H9 (cell line): ENCODE results near the gene VTN. TPM values are rescaled to one million over a fixed set of nuclear protein-coding genes. Genes with fewer than 3 reads are reported as not detected.

Experiments
- DNase-seq: peaks from one replicate; pipeline ENCODE4 v3.0.0-alpha.2; 2017
- H2AFZ ChIP-seq: one replicate; pipeline ENCODE4 v1.6.1; 2013; ENCODE audit warnings: mild to moderate bottlenecking, low read length, control low read depth, moderate library complexity
- H2AK5ac ChIP-seq: 2 replicates; pipeline ENCODE4 v1.6.1; 2013; ENCODE audit warnings: low read length, control low read depth, mixed read lengths; ENCODE audit not compliant: insufficient read length
- H2BK120ac ChIP-seq: one replicate; pipeline ENCODE4 v1.6.1; 2013; ENCODE audit warnings: low read depth, mild to moderate bottlenecking, low read length, control low read depth, inconsistent platforms; ENCODE audit not compliant: poor library complexity, severe bottlenecking
- H2BK12ac ChIP-seq: 2 replicates; pipeline ENCODE4 v1.6.1; 2013; ENCODE audit warnings: low read length, control low read depth, mixed read lengths, low read depth; ENCODE audit not compliant: insufficient read length
- H2BK15ac ChIP-seq: 2 replicates; pipeline ENCODE4 v1.6.1; 2013; ENCODE audit warnings: low read depth, low read length, control low read depth
- H2BK20ac ChIP-seq: one replicate; pipeline ENCODE4 v1.6.1; 2013; ENCODE audit warnings: low read depth, mild to moderate bottlenecking, low read length, control low read depth, inconsistent platforms; ENCODE audit not compliant: poor library complexity, severe bottlenecking
- H2BK5ac ChIP-seq: 2 replicates; pipeline ENCODE4 v1.6.1; 2013; ENCODE audit warnings: low read length, control low read depth, mixed read lengths; ENCODE audit not compliant: insufficient read length
- H3K14ac ChIP-seq: 2 replicates; pipeline ENCODE4 v1.6.1; 2013; ENCODE audit warnings: low read length, control low read depth; ENCODE audit not compliant: insufficient read depth
- H3K18ac ChIP-seq: 2 replicates; pipeline ENCODE4 v1.6.1; 2013; ENCODE audit warnings: low read depth, mild to moderate bottlenecking, mixed read lengths, low read length, control low read depth; ENCODE audit not compliant: insufficient read length
- H3K23ac ChIP-seq: 2 replicates; pipeline ENCODE4 v1.6.1; 2013; ENCODE audit warnings: low read length, control low read depth, mixed read lengths, low read depth; ENCODE audit not compliant: insufficient read length
- H3K23me2 ChIP-seq: 2 replicates; pipeline ENCODE4 v1.6.1; 2013; ENCODE audit warnings: low read depth, mild to moderate bottlenecking, mixed read lengths, low read length, control low read depth; ENCODE audit not compliant: insufficient read length, poor library complexity, severe bottlenecking
- H3K27ac ChIP-seq: 2 replicates; pipeline ENCODE4 v1.5.1; 2013; ENCODE audit warnings: low read length, control low read depth, mixed read lengths, low read depth; ENCODE audit not compliant: insufficient read length
- H3K27me3 ChIP-seq: 2 replicates; pipeline ENCODE4 v1.6.1; 2013; ENCODE audit warnings: low read length, control low read depth, inconsistent platforms; ENCODE audit not compliant: insufficient read depth
- H3K4ac ChIP-seq: 2 replicates; pipeline ENCODE4 v1.6.1; 2013; ENCODE audit warnings: low read depth, mild to moderate bottlenecking, control low read depth, inconsistent platforms, low read length, moderate library complexity
- H3K4me1 ChIP-seq: 2 replicates; pipeline ENCODE4 v1.6.1; 2013; ENCODE audit warnings: low read length, control low read depth, inconsistent platforms; ENCODE audit not compliant: insufficient read depth
- H3K4me2 ChIP-seq: 2 replicates; pipeline ENCODE4 v1.6.1; 2013; ENCODE audit warnings: low read length, control low read depth, mixed read lengths; ENCODE audit not compliant: insufficient read length, insufficient read depth
- H3K56ac ChIP-seq: 2 replicates; pipeline ENCODE4 v1.6.1; 2013; ENCODE audit warnings: low read depth, mild to moderate bottlenecking, mixed read lengths, low read length, control low read depth; ENCODE audit not compliant: insufficient read length
- H3K79me1 ChIP-seq: 2 replicates; pipeline ENCODE4 v1.6.1; 2013; ENCODE audit warnings: low read depth, mild to moderate bottlenecking, moderate library complexity, low read length, control low read depth, inconsistent platforms; ENCODE audit not compliant: insufficient read depth, poor library complexity, severe bottlenecking
- H3K79me2 ChIP-seq: 2 replicates; pipeline ENCODE4 v1.6.1; 2013; ENCODE audit warnings: low read length, control low read depth, inconsistent platforms; ENCODE audit not compliant: insufficient read depth
- H3K9ac ChIP-seq: 2 replicates; pipeline ENCODE4 v1.6.1; 2013; ENCODE audit warnings: low read length, control low read depth, mixed read lengths; ENCODE audit not compliant: insufficient read length; ENCODE audit errors: extremely low read depth
- H3K9me3 ChIP-seq: one replicate; pipeline ENCODE4 v1.6.1; 2013; ENCODE audit warnings: low read depth, low read length, inconsistent platforms; ENCODE audit not compliant: control insufficient read depth
- H3T11ph ChIP-seq: one replicate; pipeline ENCODE4 v1.6.1; 2013; ENCODE audit warnings: mild to moderate bottlenecking, low read length, control low read depth, inconsistent platforms
- H4K20me1 ChIP-seq: one replicate; pipeline ENCODE4 v1.6.1; 2013; ENCODE audit not compliant: control insufficient read depth, insufficient read length, insufficient read depth
- H4K5ac ChIP-seq: 2 replicates; pipeline ENCODE4 v1.6.1; 2013; ENCODE audit warnings: low read depth, mild to moderate bottlenecking, mixed read lengths, low read length, control low read depth; ENCODE audit not compliant: insufficient read length
- H4K8ac ChIP-seq: replicated peaks from 2 replicates; pipeline ENCODE4 v1.6.1; 2013; ENCODE audit warnings: low read length, control low read depth, mixed read lengths, low read depth; ENCODE audit not compliant: insufficient read length
- H4K91ac ChIP-seq: 2 replicates; pipeline ENCODE4 v1.6.1; 2013; ENCODE audit warnings: low read depth, mild to moderate bottlenecking, moderate library complexity, mixed read lengths, low read length, control low read depth; ENCODE audit not compliant: insufficient read length
- H3K27ac Mint-ChIP-seq, 3 experiments: 2 replicates in 2 of 3; 3 replicates in 1 of 3; pipeline ENCODE4 v1.8.0; 2020 to 2021; ENCODE audit warnings: mixed read lengths in 3 of 3, mild to moderate bottlenecking in 1 of 3, moderate library complexity in 1 of 3
- H3K27me3 Mint-ChIP-seq: 2 replicates; pipeline ENCODE4 v1.8.0; 2021; ENCODE audit warnings: low read depth, mild to moderate bottlenecking, moderate library complexity, mixed read lengths
- H3K36me3 Mint-ChIP-seq, 3 experiments: 2 replicates in 2 of 3; 3 replicates in 1 of 3; pipeline ENCODE4 v1.8.0; 2020 to 2021; ENCODE audit warnings: low read depth in 3 of 3, mixed read lengths in 3 of 3; ENCODE audit not compliant: insufficient read depth in 1 of 3
- H3K4me1 Mint-ChIP-seq, 2 experiments: 2 replicates each; pipeline ENCODE4 v1.8.0; 2020; ENCODE audit warnings: mixed read lengths in 2 of 2
- H3K4me3 Mint-ChIP-seq, 2 experiments: 2 replicates in 1 of 2; 3 replicates in 1 of 2; pipeline ENCODE4 v1.8.0; 2020 to 2021; ENCODE audit warnings: mild to moderate bottlenecking in 2 of 2, mixed read lengths in 2 of 2, moderate library complexity in 1 of 2
- H3K9me3 Mint-ChIP-seq, 2 experiments: 2 replicates in 1 of 2; 3 replicates in 1 of 2; pipeline ENCODE4 v1.8.0; 2020; ENCODE audit warnings: mild to moderate bottlenecking in 2 of 2, mixed read lengths in 2 of 2, moderate library complexity in 1 of 2
- CTCF ChIP-seq: fragments of 200-600 bp; sonication (generic); conservative IDR thresholded peaks from 3 replicates; pipeline ENCODE4 v1.8.0; 2021; ENCODE audit warnings: antibody characterized with exemption, mild to moderate bottlenecking
- WGBS: extraction: QIAGEN DNeasy Blood & Tissue Kit; methylation state at CpG from one replicate; pipeline ENCODE4 v1.1.7; 2013; ENCODE audit warnings: missing lambda C conversion rate, low lambda C conversion rate, mixed read lengths; ENCODE audit not compliant: insufficient read length; ENCODE audit errors: extremely low coverage; 5-methylcytosine and 5-hydroxymethylcytosine counted together
- total RNA-seq: library from RNA; stranded (reverse); gene quantifications from 2 replicates; pipeline ENCODE4 v1.2.1, GENCODE V29; 2021

The VTN gene
- total RNA-seq, 1 experiment from 2014 or later: not detected

- H2BK20ac ChIP-seq: no peak overlapping the region
- H3K18ac ChIP-seq: no peak overlapping the region
- peaks cover 3% of the 10 kb centered on the region; the same call in 1 of the 2 replicates for H3K27me3 ChIP-seq
- no peak overlapping the region for H2BK5ac ChIP-seq
- H3K56ac ChIP-seq: no peak overlapping the region
- no CpG with 5 or more reads among the region's 1 CpG for WGBS
- no peak overlapping the region for H3K14ac ChIP-seq
- H2AK5ac ChIP-seq: no peak overlapping the region
- no peak overlapping the region for H3K4ac ChIP-seq
- Mint-ChIP-seq H3K4me1 (peaks cover 4 to 5% of the 10 kb centered on the region in 2 experiments; a peak in 2 of 4 replicates), H3K27ac (no peak overlapping the region), H3K27me3 (peaks cover 34% of the 10 kb centered on the region), H3K4me3 (no peak overlapping the region), H3K9me3 (no peaks in the 10 kb centered on the region), H3K36me3 (peaks cover 0 to 3% (median 0%) of the 10 kb centered on the region in 3 experiments; a peak in 2 of 7 replicates)
- no peaks in the 10 kb centered on the region for H3K9me3 ChIP-seq
- no peak for DNase-seq
- H3K27ac ChIP-seq: no peak overlapping the region
- H3K79me2 ChIP-seq: no peaks in the 10 kb centered on the region
- H2BK120ac ChIP-seq: no peak overlapping the region
- H4K20me1 ChIP-seq: no peaks in the 10 kb centered on the region
- H3K79me1 ChIP-seq: no peaks in the 10 kb centered on the region
- no peak overlapping the region for H3K23ac ChIP-seq
- H3T11ph ChIP-seq: no peak overlapping the region
- no peak overlapping the region for H2BK12ac ChIP-seq
- peaks cover under 1% of the 10 kb centered on the region for H3K23me2 ChIP-seq
- no peak overlapping the region for H4K5ac ChIP-seq
- no peak overlapping the region for H3K4me2 ChIP-seq
- no peaks in the 10 kb centered on the region for H3K4me1 ChIP-seq
- TF ChIP-seq CTCF: no peak
- H4K8ac ChIP-seq: no peak overlapping the region
- H2BK15ac ChIP-seq: no peak overlapping the region
- no peak overlapping the region for H4K91ac ChIP-seq
- no peak overlapping the region for H2AFZ ChIP-seq
- H3K9ac ChIP-seq: no peak overlapping the region
Observed at GRCh38 chr17:28390141-28390540, 20.0 kb upstream of the VTN start.
